OCI-LY3 (cell line): ENCODE measurements around the gene NEK10.
"Not testable (repeated sequence)": the region's sequence is repeated elsewhere in the genome, so short reads cannot be mapped to it uniquely, and the experiment has no call there.

ENCODE experiments used
- H2AFZ ChIP-seq: fragments of 200-600, 300-600 bp; shearing (Covaris generic); 2 replicates; pipeline ENCODE4 v1.6.0; 2014; ENCODE audit warnings: antibody characterized with exemption, low read depth, low read length
- H3K27ac ChIP-seq: fragments of 200-600, 300-600 bp; sonication (generic); 2 replicates; pipeline ENCODE4 v1.5.1; 2014; ENCODE audit warnings: mild to moderate bottlenecking, low read length, moderate library complexity, mixed read lengths
- H3K27me3 ChIP-seq: fragments of 200-600, 300-600 bp; sonication (generic); 2 replicates; pipeline ENCODE4 v1.6.1; 2014; ENCODE audit warnings: low read depth, low read length, mixed read lengths
- H3K36me3 ChIP-seq: fragments of 200-600, 300-600 bp; sonication (generic); replicated peaks from 2 replicates; pipeline ENCODE3; 2014; ENCODE audit warnings: low read depth, low read length, mixed read lengths
- H3K4me1 ChIP-seq: fragments of 300-600, 200-600 bp; sonication (generic); 2 replicates; pipeline ENCODE4 v1.6.1; 2014; ENCODE audit warnings: low read length, mixed read lengths
- H3K4me2 ChIP-seq: fragments of 200-600, 300-600 bp; sonication (generic); 2 replicates; pipeline ENCODE4 v1.6.1; 2014; ENCODE audit warnings: low read length, mixed read lengths
- H3K4me3 ChIP-seq: fragments of 300-600, 200-600 bp; sonication (generic); 2 replicates; pipeline ENCODE4 v1.5.1; 2014; ENCODE audit warnings: antibody characterized with exemption, mild to moderate bottlenecking, low read length, moderate library complexity
- H3K79me2 ChIP-seq: fragments of 300-600, 200-600 bp; shearing (Covaris generic); 2 replicates; pipeline ENCODE4 v1.6.1; 2014; ENCODE audit warnings: mild to moderate bottlenecking, low read length, mixed read lengths
- H3K9ac ChIP-seq: fragments of 300-600, 200-600 bp; shearing (Covaris generic); 2 replicates; pipeline ENCODE4 v1.6.0; 2014; ENCODE audit warnings: mild to moderate bottlenecking, low read length, moderate library complexity
- H3K9me3 ChIP-seq: fragments of 200-600, 300-600 bp; shearing (Covaris generic); 2 replicates; pipeline ENCODE4 v1.6.1; 2014; ENCODE audit warnings: low read length, mixed read lengths; ENCODE audit not compliant: insufficient read depth
- H4K20me1 ChIP-seq: fragments of 200-600, 300-600 bp; sonication (generic); 2 replicates; pipeline ENCODE4 v1.6.1; 2016; ENCODE audit warnings: low read length, mixed read lengths; ENCODE audit not compliant: insufficient read depth
- CTCF ChIP-seq: fragments of 200-600, 300-600 bp; sonication (generic); IDR thresholded peaks from 2 replicates; pipeline ENCODE4 v1.5.1; 2014; ENCODE audit warnings: antibody characterized with exemption, low read length, low read depth
- EZH2phosphoT487 ChIP-seq: fragments of 200-600 bp; shearing (Covaris generic); IDR thresholded peaks from 2 replicates; pipeline ENCODE4 v1.6.1; 2018; ENCODE audit warnings: antibody characterized with exemption, mixed run types, low read depth

NEK10 gene

GRCh38 chr3:27290760-27291159 lies 78.4 kb downstream of the NEK10 start:
- Histone ChIP-seq H3K4me2 (no peak overlapping the region), H3K4me1 (no peaks in the 10 kb centered on the region), H3K27ac (no peak overlapping the region), H3K9ac (no peak overlapping the region), H3K4me3 (no peak overlapping the region), H4K20me1 (no peaks in the 10 kb centered on the region), H2AFZ (no peak overlapping the region), H3K9me3 (no peaks in the 10 kb centered on the region), H3K36me3 (no peaks in the 10 kb centered on the region), H3K27me3 (no peaks in the 10 kb centered on the region), H3K79me2 (no peaks in the 10 kb centered on the region)
- TF ChIP-seq EZH2phosphoT487 (no peak), CTCF (no peak)

- H4K20me1 ChIP-seq = no peaks in the 10 kb centered on the region
These were observed 79.3 kb downstream of the NEK10 start for GRCh38 chr3:27289769-27290413.

GRCh38 chr3:27287052-27287451 lies 82.1 kb downstream of the NEK10 start:
- TF ChIP-seq CTCF = no peak
- no peak for TF ChIP-seq EZH2phosphoT487
- H3K9ac ChIP-seq = no peak overlapping the region
- no peak overlapping the region for H2AFZ ChIP-seq
- no peaks in the 10 kb centered on the region for H3K27me3 ChIP-seq
- no peaks in the 10 kb centered on the region for H3K36me3 ChIP-seq
- H3K9me3 ChIP-seq = no peaks in the 10 kb centered on the region
- H4K20me1 ChIP-seq = no peaks in the 10 kb centered on the region
- no peaks in the 10 kb centered on the region for H3K79me2 ChIP-seq
- no peak overlapping the region for H3K27ac ChIP-seq
- no peak overlapping the region for H3K4me2 ChIP-seq
- no peak overlapping the region for H3K4me3 ChIP-seq
- no peaks in the 10 kb centered on the region for H3K4me1 ChIP-seq

More at GRCh38 chr3:27289769-27290413, 79.3 kb downstream of the NEK10 start:
- Histone ChIP-seq H3K4me1 (no peaks in the 10 kb centered on the region), H3K27ac (no peak overlapping the region), H3K9ac (no peak overlapping the region), H3K4me2 (no peak overlapping the region), H3K27me3 (no peaks in the 10 kb centered on the region), H3K9me3 (no peaks in the 10 kb centered on the region), H3K79me2 (no peaks in the 10 kb centered on the region), H3K36me3 (no peaks in the 10 kb centered on the region), H2AFZ (no peak overlapping the region), H3K4me3 (no peak overlapping the region)
- TF ChIP-seq CTCF = no peak
- no peak for TF ChIP-seq EZH2phosphoT487

- not testable (repeated sequence) for H3K79me2 ChIP-seq, H3K4me1 ChIP-seq, H3K9ac ChIP-seq, H3K27me3 ChIP-seq, H3K36me3 ChIP-seq, H3K4me2 ChIP-seq, H3K9me3 ChIP-seq, H3K27ac ChIP-seq, H2AFZ ChIP-seq, H4K20me1 ChIP-seq, H3K4me3 ChIP-seq
These were observed 82.7 kb downstream of the NEK10 start for GRCh38 chr3:27286467-27286866.

GRCh38 chr3:27285668-27286067 lies 83.5 kb downstream of the NEK10 start:
- no peak overlapping the region for H3K4me2 ChIP-seq
- no peaks in the 10 kb centered on the region for H3K36me3 ChIP-seq
- no peaks in the 10 kb centered on the region for H4K20me1 ChIP-seq
- H3K9ac ChIP-seq = no peak overlapping the region
- H3K79me2 ChIP-seq = no peaks in the 10 kb centered on the region
- no peak overlapping the region for H2AFZ ChIP-seq
- TF ChIP-seq EZH2phosphoT487 (no peak), CTCF (no peak)
- H3K27me3 ChIP-seq = no peaks in the 10 kb centered on the region
- no peak overlapping the region for H3K4me3 ChIP-seq
- no peaks in the 10 kb centered on the region for H3K4me1 ChIP-seq
- H3K27ac ChIP-seq = no peak overlapping the region
- H3K9me3 ChIP-seq = no peaks in the 10 kb centered on the region
